ENCODE results near the gene C5orf58. TPM values are rescaled to one million over a fixed set of nuclear protein-coding genes. Genes with fewer than 3 reads are reported as not detected.
A peak's percentile ranks its signal among the peaks of the same experiment; 100 is the strongest.
"Not testable (repeated sequence)": the region's sequence is repeated elsewhere in the genome, so short reads cannot be mapped to it uniquely, and the experiment has no call there.

Gene C5orf58
- polyA plus RNA-seq, 1 donor, result 0.25 TPM

- DNase-seq, result no peak
Observed at GRCh38 chr5:170223906-170224305, 8.9 kb upstream of the C5orf58 start.

DNA sequence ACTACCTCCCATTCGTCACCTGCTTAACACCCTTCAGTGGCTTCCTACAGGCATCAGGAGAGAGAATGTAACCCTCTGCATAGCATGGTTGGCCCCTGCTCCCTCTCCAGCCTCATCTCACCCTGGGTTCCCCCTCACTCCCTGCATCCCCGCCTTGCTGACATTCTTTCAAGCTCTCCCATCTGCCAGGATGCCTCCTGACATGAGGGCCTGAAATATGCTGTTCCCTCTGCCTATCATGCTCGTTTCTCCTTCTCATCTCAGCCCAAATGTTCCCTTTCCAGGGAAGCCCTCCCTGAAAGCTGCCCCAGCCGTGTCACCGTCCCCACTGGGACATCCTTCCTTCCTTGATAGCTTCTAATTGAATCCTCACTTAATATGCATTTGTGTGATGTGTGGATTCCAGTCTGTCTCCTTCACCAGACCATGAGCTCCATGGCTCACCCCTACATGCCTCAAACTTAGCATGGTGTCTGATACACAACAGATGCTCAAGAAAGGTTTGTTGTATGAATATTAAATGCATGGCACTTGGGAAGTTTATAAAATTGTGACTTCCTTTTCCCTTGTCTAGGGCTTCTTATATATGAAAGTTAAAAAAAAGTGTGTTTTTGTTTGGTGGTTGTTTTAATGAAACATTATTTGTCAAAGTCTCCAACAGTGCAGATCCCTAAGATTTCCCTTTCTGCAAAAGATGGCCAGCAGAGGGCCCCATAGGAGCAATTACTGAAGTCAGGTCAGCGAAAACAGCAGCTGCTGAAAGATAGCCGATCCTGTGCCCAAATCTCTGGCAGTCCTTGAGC lies 7.3 kb upstream of the C5orf58 start:
- DNase-seq, result peak; percentile 82

GRCh38 chr5:170226129-170226615 lies 6.6 kb upstream of the C5orf58 start:
- no peak for DNase-seq

- DNase-seq, result no peak
Observed at GRCh38 chr5:170226661-170227060, 6.1 kb upstream of the C5orf58 start.

DNA sequence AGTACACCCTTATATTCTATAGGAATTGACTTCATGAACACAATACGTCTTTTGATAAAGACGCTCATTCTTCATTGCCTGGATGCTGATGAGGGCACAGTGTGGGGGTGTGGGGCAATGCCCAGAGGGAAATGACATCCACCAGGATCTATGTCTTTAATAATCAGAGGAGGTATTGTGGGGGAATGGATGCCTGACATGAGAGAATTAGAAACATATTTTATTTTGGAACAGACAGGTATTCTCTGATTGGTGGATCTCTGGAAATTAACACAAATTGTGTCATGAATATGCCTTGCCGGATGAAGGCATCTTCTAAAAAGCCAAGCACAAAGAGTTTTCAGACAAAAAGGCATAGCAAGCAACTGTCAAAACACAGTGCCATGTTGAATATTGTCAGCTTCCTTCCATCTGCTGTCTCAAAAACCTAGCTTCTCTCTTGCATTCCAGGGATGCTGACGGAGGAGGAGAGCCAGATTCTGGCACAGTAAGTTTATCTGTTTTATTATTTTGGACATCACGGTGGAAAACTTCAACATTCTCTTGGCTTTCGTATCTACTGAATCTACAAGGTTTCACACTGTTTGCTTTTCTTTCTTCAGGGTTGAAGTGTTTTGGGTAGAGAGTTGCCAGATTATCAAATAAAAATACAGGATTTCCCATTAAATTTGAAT lies 3.9 kb upstream of the C5orf58 start:
- DNase-seq, result no peak

GRCh38 chr5:170233358-170233892 lies 640 bp downstream of the C5orf58 start:
- no peak for DNase-seq

DNA sequence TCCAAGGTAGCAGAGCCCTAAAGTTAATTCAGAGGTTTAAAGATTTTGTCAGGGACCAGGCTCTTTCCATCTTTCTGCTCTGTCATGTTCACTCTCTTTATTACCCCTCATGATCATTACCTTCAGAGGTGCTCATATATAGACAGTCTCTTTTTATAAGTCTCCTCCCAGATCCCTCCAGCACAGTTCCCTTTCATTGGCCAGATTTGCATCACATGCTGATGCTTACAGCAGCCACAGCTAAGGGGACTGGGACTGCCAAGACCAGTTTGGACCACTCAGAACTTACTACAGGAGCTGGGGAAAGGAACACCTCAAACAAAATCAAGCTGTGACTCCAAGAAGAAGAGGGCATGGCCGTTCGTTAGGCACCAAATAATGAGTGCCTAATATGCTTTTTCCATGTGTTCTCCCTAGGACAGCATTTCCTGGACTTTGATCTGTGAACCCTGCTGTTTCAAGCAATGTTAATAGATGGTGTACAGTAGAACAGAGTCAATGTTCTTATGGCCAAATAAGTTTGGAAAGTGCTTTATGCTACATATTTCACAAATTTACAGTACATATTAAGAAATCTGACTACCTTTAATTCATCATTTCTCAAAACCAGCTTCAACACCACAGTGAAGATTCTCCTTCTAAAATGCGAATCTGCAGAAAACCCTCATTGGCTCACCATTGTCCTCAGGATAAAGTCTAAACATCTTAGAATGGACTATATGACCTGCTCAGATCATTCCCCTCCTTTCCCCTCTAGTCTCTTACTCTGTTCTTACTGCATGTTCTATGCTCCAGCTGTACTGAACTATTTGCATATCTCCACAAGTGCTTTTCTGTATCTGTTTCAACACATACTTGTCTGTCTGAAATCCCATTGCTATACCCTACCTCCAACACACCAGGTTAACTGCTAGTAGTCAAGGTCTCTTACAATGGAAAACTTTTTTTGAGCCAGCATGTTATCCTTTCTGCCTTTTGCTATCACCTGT lies 3.4 kb downstream of the C5orf58 start:
- no peak for DNase-seq

DNA sequence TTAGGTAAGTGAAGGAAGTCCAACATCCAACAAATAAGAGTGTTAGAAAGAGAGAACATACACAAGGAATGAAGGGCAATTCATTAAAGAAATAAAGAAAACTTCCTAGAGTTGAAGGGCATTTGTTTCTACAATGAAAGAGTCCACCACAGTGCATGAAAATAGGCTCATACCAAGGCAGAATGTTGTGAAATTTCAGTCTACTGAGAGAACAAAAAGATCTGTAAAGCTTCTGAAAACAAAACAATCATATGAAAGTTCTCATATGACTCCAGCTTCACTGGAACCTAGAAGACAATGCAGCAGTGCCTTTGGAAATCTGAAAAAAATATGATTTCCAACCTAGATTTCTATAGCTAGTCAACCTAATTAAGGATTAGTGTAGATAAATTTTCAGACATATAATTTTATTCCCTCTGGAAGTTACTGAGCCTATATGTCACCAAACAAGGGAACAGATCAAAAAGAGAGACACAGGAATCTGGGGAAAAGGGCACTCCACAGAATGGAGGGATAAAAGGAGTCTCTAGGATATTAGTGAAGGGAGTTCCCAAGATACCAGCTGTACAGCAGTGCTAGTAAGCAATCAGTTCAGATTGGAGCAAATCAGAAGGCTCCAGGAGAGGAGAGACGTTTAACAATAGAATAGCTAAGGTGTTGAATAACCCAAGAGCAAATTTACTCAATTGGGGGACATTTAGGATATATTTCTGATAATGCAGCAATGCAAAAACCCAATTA lies 5.8 kb downstream of the C5orf58 start:
- DNase-seq, result no peak

DNA sequence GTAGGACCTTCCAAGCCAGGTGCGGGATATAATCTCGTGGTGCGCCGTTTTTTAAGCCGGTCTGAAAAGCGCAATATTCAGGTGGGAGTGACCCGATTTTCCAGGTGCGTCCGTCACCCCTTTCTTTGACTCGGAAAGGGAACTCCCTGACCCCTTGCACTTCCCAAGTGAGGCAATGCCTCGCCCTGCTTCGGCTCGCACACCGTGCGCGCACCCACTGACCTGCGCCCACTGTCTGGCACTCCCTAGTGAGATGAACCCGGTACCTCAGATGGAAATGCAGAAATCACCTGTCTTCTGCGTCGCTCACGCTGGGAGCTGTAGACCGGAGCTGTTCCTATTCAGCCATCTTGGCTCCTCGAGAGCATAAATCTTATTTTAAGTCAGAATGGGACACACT lies 12.7 kb downstream of the C5orf58 start:
- not testable (repeated sequence) for DNase-seq

- DNase-seq, result no peak
Observed at GRCh38 chr5:170246126-170246870, 13.5 kb downstream of the C5orf58 start.

GRCh38 chr5:170247363-170247762 lies 14.6 kb downstream of the C5orf58 start:
- DNase-seq, result no peak

DNA sequence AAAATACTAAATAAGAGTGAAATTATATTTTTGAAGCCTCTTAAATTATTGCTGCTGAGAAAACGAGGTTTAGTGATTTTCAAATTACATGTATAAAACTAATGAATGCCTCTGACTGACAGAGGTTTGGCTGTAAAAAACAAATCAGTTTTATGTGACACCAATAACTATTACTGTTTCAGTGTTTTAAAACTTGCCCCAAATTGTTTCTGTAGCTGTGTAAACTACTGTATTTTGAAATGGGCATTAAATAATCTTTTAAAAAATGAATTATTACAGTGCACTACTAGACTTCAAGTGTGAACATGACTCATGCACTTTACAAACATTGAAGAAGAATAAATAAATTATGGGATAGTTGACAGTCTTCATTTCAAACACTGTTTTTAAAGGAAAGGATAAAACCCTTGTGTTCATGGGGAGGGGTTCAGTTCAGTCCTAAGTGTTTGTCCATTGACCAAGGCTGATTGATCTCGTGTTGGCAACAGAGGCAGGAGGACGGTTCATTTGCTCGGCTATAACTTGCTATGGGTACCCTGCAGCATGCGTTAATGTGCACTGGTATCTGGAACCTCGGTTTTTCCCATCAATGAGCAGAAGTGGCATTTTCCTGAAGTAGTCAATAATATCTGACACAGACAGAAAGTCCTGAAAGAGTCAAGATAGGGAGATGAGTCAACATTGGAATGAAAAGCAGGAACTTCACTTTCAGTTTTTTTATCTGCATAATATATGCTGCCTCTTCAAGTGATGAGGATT lies 15.6 kb downstream of the C5orf58 start:
- DNase-seq, result no peak

DNA sequence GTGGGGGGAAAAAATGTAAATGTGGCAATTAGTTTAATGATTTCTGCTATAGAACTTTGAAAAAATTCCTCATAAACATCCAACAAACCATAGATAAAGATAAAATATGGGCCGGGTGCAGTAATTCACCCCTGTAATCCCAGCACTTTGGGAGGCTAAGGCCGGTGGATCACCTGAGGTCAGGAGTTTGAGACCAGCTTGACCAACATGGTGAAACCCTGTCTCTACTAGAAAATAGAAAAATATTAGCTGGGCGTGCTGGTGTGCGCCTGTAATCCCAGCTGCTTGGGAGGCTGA lies 16.1 kb downstream of the C5orf58 start:
- DNase-seq, result not testable (repeated sequence)

DNA sequence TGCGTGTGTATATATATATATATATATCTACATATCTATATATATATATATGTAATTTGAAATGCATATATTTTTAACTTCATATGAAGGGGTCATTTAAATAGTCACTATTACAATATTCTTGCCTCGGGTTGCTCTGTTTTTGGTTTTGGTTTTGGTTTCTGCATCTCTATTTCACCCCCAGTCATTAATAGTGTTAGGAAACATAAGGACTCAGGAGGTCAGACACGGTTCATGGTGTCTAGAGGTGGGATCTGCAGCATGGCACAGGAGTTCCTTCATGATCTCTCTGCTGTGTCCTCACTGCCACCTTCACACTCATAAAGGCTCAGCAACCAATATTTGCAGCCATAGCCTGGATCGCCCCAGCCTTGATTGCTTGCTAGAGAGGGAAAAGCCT lies 16.6 kb downstream of the C5orf58 start:
- DNase-seq, result no peak

DNA sequence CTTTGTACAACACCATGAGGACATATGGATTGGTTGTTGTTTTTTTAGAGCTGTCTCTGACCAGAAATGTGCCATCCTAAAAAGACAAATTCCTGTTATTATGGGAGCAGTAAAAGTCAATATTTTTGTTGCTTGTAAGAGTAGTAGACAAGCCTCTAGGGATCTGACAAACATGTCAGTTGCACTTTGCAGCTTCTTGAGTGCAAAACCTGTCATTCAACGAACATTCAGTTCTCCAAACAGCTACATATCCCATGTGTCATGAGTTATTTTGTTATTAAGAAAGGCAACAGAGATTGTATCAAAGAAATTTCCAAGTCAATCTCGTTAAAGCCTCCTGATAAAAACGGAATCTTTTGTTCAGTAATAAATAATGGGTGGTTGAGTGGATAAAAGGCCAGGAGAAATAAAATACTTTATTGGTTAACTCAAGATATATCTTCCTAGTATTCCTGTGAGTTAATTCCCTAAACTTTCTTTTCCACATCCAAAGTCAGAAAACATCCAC lies 18.1 kb downstream of the C5orf58 start:
- DNase-seq, result no peak

DNA sequence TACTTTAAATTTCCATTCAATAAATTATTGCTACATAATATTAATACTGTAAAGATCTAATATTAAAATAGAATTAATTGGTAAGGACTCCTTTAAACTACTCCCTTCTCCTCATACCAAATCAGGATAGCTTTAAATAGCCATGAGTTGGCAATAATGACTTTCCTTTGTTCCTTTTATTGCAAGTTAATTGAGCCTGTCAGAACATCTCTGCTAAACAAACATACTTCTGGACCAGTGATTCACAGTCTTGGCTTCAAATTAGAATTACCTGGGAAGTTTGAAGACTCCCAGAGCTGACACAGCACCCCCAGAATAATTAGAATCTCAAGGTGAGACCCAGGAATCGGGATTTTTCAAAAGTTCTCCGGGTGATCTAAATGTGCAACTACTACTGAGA lies 18.7 kb downstream of the C5orf58 start:
- no peak for DNase-seq

DNA sequence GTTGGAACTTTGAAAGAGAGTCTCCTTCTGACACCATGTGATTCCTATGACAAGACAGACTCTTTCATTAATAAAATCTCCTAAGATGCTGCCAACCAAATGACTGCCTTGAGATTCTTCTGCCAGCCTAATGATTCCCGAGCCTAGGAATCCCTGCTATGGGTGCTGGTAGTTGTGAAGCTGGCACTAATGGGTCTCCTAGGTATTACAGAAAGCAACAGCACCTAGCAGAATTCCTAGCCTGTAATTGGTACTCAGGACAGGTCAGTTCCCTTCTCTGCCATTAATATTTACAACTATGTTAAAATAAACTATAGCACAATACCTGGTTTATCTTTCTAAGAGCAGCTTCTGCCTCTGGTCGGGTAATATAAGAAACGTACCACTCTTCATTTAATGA lies 19.3 kb downstream of the C5orf58 start:
- DNase-seq, result no peak

DNA sequence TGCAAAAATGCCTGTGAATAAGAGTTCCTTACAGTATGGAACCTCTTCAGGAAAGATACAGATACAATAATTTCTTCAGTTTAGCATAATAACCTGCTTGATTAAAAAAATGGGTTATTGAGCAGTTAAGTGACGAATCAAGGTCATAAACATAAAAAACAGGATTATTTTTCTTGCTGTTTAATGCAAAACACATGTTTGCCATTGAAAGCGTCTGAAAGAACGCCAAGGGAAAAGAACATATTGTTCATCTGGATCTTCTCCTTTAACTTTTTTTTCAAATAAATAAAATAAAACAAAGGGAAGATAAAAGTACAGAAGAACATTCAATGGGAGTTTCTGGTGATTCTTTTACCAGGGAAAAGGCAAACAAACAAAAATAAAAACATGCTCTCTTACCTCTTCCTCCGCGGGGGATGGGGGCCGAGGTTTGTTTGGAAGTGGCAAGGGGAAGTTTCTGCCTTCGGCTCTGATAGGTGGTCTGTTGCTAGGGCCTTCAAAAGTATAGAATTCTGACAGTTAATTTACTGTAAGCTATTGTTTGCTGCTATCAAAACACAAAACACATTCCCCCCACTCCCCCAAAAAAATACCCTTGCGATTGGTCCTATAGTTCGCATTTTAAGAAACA lies 20.1 kb downstream of the C5orf58 start:
- DNase-seq, result no peak

DNA sequence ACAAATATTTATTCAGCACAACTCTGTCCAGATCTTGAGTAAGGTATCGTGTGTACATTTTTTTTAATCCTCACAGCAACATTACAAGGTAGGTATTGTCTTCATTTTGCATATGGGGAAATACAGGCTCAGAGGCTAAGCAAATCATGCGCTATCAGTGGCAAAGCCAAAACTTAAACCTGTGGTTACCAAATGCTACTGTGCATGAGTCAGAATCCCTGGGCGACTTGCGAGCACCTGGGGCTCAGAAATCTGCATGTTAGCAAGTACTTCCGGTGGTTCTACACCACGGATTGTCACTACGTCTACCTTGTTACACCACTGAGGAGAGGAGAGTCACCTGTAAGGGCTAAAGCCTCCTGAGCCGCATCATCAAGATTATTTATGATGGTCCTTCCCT lies 21.3 kb downstream of the C5orf58 start:
- no peak for DNase-seq

Data from left kidney (tissue), 2 donors.